A673 (cell line): ENCODE results near the gene KRTAP5-10. TPM values are rescaled to one million over a fixed set of nuclear protein-coding genes. Genes with fewer than 3 reads are reported as not detected.
"Not testable (repeated sequence)": the region's sequence is repeated elsewhere in the genome, so short reads cannot be mapped to it uniquely, and the experiment has no call there.

Source experiments
- BruUV-seq: library from RNA; stranded (reverse); fragments of 400-500 nt; replicated peaks from 2 replicates; lab custom pipeline; 2021; lab: Mats Ljungman, UMichigan
- CTCF ChIA-PET: fragments of 300-600 bp; sonication (Branson Sonifier 250); formaldehyde crosslinking; loops from one replicate; lab custom pipeline; 2022; ENCODE audit warnings: antibody characterized with exemption; lab: Charles Lee
- POLR2A ChIA-PET: fragments of 300-600 bp; sonication (Branson Sonifier 250); formaldehyde crosslinking; loops from one replicate; lab custom pipeline; 2022; ENCODE audit warnings: antibody characterized with exemption; ENCODE audit not compliant: low non-redundant PET; lab: Charles Lee
- DNase-seq: peaks from one replicate; pipeline ENCODE4 v3.0.0-alpha.2; 2015; ENCODE audit warnings: low spot score
- H3K27ac ChIP-seq: fragments of 200-600 bp; sonication (generic); 2 replicates; pipeline ENCODE4 v1.5.1; 2016; ENCODE audit warnings: mixed run types, low read depth, mild to moderate bottlenecking, mixed read lengths, antibody characterized with exemption, low read length; ENCODE audit not compliant: poor library complexity, severe bottlenecking
- H3K27me3 ChIP-seq: fragments of 200-600 bp; sonication (generic); replicated peaks from 2 replicates; pipeline ENCODE4 v1.6.1; 2017; ENCODE audit warnings: mixed run types, low read depth, mild to moderate bottlenecking, mixed read lengths, antibody characterized with exemption, low read length; ENCODE audit not compliant: insufficient read depth, poor library complexity
- H3K36me3 ChIP-seq: fragments of 200-600 bp; sonication (generic); 2 replicates; pipeline ENCODE4 v1.6.1; 2016; ENCODE audit warnings: mixed run types, mild to moderate bottlenecking, mixed read lengths, antibody characterized with exemption, low read length; ENCODE audit not compliant: insufficient read depth, poor library complexity, severe bottlenecking
- H3K4me1 ChIP-seq: fragments of 200-600 bp; sonication (generic); 2 replicates; pipeline ENCODE4 v1.6.1; 2017; ENCODE audit warnings: mixed run types, mild to moderate bottlenecking, mixed read lengths, antibody characterized with exemption, low read length; ENCODE audit not compliant: insufficient read depth, poor library complexity, severe bottlenecking
- H3K4me3 ChIP-seq: fragments of 200-600 bp; sonication (generic); 2 replicates; pipeline ENCODE4 v1.5.1; 2016; ENCODE audit warnings: low read depth, mixed run types, mild to moderate bottlenecking, mixed read lengths, low read length; ENCODE audit not compliant: poor library complexity, severe bottlenecking
- H3K9me3 ChIP-seq: fragments of 200-600 bp; sonication (generic); 2 replicates; pipeline ENCODE4 v1.6.1; 2016; ENCODE audit warnings: mixed run types, low read depth, mild to moderate bottlenecking, mixed read lengths, antibody characterized with exemption, low read length; ENCODE audit not compliant: poor library complexity, severe bottlenecking
- EZH2 ChIP-seq: fragments of 200-600 bp; sonication (generic); IDR thresholded peaks from 2 replicates; pipeline ENCODE4 v1.6.1; 2017; ENCODE audit warnings: borderline replicate concordance, low read depth, mild to moderate bottlenecking, mixed read lengths, antibody characterized with exemption, low read length; ENCODE audit not compliant: poor library complexity, severe bottlenecking
- intact Hi-C: fragments of 100-400 bp; cut with micrococcal nuclease; formaldehyde crosslinking; loops from one replicate; pipeline ENCODE4 v1.10.0; 2022; ENCODE audit not compliant: unreplicated experiment
- total RNA-seq: library from RNA; stranded (reverse); gene quantifications from 2 replicates; pipeline ENCODE4 v1.2.3, GENCODE V29; 2021
- TF ChIP-seq, protein P1 (sequence below): fragments of 300-800, 200-600 bp; sonication (generic); conservative IDR thresholded peaks from 2 replicates; pipeline ENCODE4 v1.5.1; 2017; ENCODE audit warnings: low read depth, mild to moderate bottlenecking, antibody characterized with exemption, low read length, moderate library complexity, mixed read lengths

KRTAP5-10 gene
- total RNA-seq, 1 experiment from 2014 or later, result not detected

GRCh38 chr11:71581826-71582225, 16.5 kb downstream of the KRTAP5-10 start:
- no peaks in the 10 kb centered on the region for H3K36me3 ChIP-seq
- no peaks in the 10 kb centered on the region for H3K9me3 ChIP-seq
- intact Hi-C loops, result no loop called here
- ChIA-PET POLR2A (no interaction called here), CTCF (no interaction called here)
- no peak for DNase-seq
- TF ChIP-seq, protein P1, sequence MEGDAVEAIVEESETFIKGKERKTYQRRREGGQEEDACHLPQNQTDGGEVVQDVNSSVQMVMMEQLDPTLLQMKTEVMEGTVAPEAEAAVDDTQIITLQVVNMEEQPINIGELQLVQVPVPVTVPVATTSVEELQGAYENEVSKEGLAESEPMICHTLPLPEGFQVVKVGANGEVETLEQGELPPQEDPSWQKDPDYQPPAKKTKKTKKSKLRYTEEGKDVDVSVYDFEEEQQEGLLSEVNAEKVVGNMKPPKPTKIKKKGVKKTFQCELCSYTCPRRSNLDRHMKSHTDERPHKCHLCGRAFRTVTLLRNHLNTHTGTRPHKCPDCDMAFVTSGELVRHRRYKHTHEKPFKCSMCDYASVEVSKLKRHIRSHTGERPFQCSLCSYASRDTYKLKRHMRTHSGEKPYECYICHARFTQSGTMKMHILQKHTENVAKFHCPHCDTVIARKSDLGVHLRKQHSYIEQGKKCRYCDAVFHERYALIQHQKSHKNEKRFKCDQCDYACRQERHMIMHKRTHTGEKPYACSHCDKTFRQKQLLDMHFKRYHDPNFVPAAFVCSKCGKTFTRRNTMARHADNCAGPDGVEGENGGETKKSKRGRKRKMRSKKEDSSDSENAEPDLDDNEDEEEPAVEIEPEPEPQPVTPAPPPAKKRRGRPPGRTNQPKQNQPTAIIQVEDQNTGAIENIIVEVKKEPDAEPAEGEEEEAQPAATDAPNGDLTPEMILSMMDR, result no peak
- TF ChIP-seq EZH2, result no peak
- H3K27ac ChIP-seq, result no peak overlapping the region
- H3K4me3 ChIP-seq, result no peak overlapping the region
- H3K4me1 ChIP-seq, result peaks cover 4% of the 10 kb centered on the region
- no TSS peak for BruUV-seq
- no peaks in the 10 kb centered on the region for H3K27me3 ChIP-seq

DNA sequence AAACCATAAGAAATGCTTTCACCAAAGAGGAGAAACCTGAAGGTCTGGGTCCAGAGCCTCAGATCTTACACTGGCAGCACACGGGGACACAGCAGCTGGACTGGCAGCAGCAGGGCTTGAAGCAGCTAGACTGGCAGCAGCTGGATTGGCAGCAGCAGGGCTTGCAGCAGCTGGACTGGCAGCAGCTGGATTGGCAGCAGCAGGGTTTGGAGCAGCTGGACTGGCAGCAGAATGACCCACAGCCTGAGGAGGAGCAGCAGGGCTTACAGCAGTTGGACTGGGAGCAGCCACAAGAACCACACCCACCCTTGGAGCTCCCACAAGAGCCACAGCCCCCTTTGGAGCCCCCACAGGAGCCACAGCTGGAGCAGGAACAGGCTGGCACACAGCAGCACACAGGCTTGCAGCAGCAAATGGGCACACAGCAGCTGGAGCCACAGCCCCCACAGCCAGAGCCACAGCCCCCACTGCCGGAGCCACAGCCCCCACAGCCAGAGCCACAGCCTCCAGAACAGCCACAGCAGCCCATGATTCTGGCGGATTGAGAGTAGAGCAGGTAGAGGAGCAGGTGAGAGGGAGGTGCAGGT, 17.0 kb downstream of the KRTAP5-10 start, which contains the start of gene KRTAP5-11:
Gene KRTAP5-11 (minus strand): TSS at position 567 of the 587 bp plus-strand sequence. CDS start 38 bp downstream, at position 529.
- BruUV-seq, result no TSS peak
- TF ChIP-seq, protein P1, result no peak
- TF ChIP-seq EZH2, result no peak
- H3K4me1 ChIP-seq, result peaks cover 4% of the 10 kb centered on the region
- DNase-seq, result no peak
- intact Hi-C loops, result no loop called here
- H3K36me3 ChIP-seq, result no peaks in the 10 kb centered on the region
- H3K4me3 ChIP-seq, result no peak within 1 kb of the TSS
- H3K9me3 ChIP-seq, result no peaks in the 10 kb centered on the region
- ChIA-PET CTCF (no interaction called here), POLR2A (no interaction called here)
- H3K27ac ChIP-seq, result no peak within 1 kb of the TSS
- no peaks in the 10 kb centered on the region for H3K27me3 ChIP-seq

- CTCF ChIA-PET, POLR2A ChIA-PET, BruUV-seq, H3K27ac ChIP-seq, H3K9me3 ChIP-seq, H3K4me3 ChIP-seq, DNase-seq, H3K27me3 ChIP-seq, H3K36me3 ChIP-seq, H3K4me1 ChIP-seq, intact Hi-C loops: not testable (repeated sequence)
Measured at GRCh38 chr11:71582969-71583368, 17.6 kb downstream of the KRTAP5-10 start.

GRCh38 chr11:71585673-71586072, 20.3 kb downstream of the KRTAP5-10 start:
- H3K4me1 ChIP-seq, H3K36me3 ChIP-seq, BruUV-seq, H3K27ac ChIP-seq, H3K9me3 ChIP-seq, H3K27me3 ChIP-seq, intact Hi-C loops, H3K4me3 ChIP-seq, POLR2A ChIA-PET, CTCF ChIA-PET, DNase-seq: not testable (repeated sequence)

DNA sequence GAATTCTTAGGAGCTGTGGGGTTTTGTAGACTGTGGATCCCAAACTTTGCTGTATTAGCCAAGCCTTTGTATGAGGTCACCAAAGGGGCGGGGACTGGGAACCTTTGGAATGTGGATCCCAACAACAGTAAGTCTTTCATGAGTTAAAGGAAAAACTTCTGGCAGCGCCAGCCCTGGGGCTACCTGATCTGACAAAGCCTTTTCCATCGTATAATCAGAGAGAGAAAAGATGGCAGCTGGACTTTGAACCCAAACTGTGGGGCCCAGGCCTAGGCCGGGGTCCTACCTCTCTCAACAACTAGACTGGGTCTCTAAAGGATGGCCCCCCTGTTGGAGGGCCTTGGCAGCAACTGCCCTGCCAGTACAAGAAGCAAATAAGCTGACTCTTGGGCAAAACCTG, 23.0 kb downstream of the KRTAP5-10 start:
- H3K9me3 ChIP-seq, CTCF ChIA-PET, DNase-seq, intact Hi-C loops, H3K4me3 ChIP-seq, POLR2A ChIA-PET, H3K27ac ChIP-seq, H3K36me3 ChIP-seq, H3K4me1 ChIP-seq, BruUV-seq, H3K27me3 ChIP-seq: not testable (repeated sequence)

DNA sequence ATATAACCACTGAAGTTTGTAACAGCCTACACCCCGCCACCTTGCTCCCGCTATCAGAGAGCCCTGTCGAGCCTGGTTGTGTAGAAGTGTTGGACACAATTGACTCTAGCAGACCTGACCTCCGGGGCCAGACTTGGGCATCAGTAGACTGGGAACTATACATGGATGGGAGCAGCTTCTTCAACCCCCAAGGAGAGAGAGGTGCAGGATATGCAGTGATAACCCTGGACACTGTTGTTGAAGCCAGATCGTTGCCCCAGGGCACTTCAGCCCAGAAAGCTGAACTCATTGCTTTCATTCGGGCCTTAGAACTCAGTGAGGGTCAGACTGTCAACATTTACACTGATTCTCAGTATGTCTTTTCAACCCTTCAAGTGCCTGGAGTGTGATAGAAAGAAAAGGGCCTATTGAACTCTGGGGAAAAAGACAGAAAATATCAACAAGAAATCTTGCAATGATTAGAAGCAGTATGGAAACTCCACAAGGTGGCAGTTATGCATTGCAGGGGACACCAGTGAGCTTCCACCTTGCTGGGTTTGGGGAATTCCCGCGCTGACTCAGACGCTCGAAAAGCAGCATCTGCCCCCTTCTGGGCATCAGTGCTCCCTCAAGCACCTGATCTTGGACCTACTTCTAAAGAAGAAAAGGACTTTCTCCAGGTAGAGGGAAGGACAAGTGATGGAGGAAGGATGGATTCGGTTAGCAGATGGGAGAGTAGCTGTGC, 23.6 kb downstream of the KRTAP5-10 start:
- not testable (repeated sequence) for BruUV-seq

More for the DNA sequence above, 23.6 kb downstream of the KRTAP5-10 start:
- ChIA-PET POLR2A (interaction anchor here (0.5 kb wide), 1 partner anchor 136 kb away, joined by 5 read pairs; the partner anchor contains the start of gene NADSYN1), CTCF (interaction anchor here (1.0 kb wide), 1 partner anchor 9 kb away, joined by 3 read pairs; no protein-coding TSS in a partner anchor)
- H3K27ac ChIP-seq, H3K9me3 ChIP-seq, H3K36me3 ChIP-seq, H3K4me3 ChIP-seq, H3K4me1 ChIP-seq, intact Hi-C loops, H3K27me3 ChIP-seq, DNase-seq: not testable (repeated sequence)
